Measurements from ENCODE around the gene RETSAT.
"Not testable (repeated sequence)": the region's sequence is repeated elsewhere in the genome, so short reads cannot be mapped to it uniquely, and the experiment has no call there.

GRCh38 chr2:85343207-85343895 is 11.0 kb downstream of the RETSAT start:
- TF ChIP-seq, protein P1, sequence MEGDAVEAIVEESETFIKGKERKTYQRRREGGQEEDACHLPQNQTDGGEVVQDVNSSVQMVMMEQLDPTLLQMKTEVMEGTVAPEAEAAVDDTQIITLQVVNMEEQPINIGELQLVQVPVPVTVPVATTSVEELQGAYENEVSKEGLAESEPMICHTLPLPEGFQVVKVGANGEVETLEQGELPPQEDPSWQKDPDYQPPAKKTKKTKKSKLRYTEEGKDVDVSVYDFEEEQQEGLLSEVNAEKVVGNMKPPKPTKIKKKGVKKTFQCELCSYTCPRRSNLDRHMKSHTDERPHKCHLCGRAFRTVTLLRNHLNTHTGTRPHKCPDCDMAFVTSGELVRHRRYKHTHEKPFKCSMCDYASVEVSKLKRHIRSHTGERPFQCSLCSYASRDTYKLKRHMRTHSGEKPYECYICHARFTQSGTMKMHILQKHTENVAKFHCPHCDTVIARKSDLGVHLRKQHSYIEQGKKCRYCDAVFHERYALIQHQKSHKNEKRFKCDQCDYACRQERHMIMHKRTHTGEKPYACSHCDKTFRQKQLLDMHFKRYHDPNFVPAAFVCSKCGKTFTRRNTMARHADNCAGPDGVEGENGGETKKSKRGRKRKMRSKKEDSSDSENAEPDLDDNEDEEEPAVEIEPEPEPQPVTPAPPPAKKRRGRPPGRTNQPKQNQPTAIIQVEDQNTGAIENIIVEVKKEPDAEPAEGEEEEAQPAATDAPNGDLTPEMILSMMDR (IDR thresholded peaks at IDR 0.05) = not testable (repeated sequence)
- TF ChIP-seq POLR2A (IDR thresholded peaks at IDR 0.05; ENCODE audit: low read length); NFE2L2 (conservative IDR thresholded peaks at IDR 0.05; ENCODE audit: low read length); MYC (IDR thresholded peaks at IDR 0.05; ENCODE audit: borderline replicate concordance, low read length); RFX5 (IDR thresholded peaks at IDR 0.05); CHD2 (IDR thresholded peaks at IDR 0.05; ENCODE audit: low read length, partially characterized antibody); HDAC2 (IDR thresholded peaks at IDR 0.05): not testable (repeated sequence)

Measured in A549 (cell line).